ENCODE measurements around the gene TMC8.
"Not testable (repeated sequence)": the region's sequence is repeated elsewhere in the genome, so short reads cannot be mapped to it uniquely, and the experiment has no call there.

Gene TMC8

DNA sequence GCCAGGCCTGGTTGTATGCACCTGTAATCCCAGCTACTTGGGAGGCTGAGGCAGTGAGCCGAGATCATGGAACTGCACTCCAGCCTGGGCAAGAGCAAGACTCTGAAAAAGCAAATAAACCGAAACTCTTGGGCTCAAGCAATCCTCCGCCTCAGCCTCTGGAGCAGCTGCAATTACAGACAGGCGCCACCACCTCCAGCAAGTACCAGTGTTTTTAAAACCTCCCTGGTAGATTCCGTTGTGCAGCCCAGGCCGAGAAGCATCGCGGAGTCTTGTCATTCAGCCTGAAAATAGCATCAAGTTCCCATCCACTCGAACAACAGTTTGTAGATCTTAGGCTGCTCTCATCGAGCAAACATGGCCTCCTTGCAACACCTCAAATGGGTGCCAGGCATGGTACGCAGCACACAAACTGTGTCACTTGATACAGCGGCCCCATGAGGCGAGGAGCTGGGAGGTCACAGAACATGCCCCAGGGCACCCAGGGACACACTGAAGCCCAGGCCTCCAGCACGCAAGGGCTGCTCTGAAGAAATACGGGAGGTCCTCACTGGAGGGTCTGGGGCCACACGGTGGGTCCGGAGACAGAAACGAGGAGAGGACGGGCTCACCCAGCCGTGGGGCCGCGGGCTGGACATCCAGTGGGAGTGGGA, 20.1 kb upstream of the TMC8 start:
- no peak for DNase-seq (ENCODE audit: low read depth)

GRCh38 chr17:78111016-78111726, 19.4 kb upstream of the TMC8 start:
- no peak for DNase-seq (ENCODE audit: low read depth)

- DNase-seq (ENCODE audit: low read depth): no peak
Observed at GRCh38 chr17:78111727-78112517, 18.6 kb upstream of the TMC8 start.

DNA sequence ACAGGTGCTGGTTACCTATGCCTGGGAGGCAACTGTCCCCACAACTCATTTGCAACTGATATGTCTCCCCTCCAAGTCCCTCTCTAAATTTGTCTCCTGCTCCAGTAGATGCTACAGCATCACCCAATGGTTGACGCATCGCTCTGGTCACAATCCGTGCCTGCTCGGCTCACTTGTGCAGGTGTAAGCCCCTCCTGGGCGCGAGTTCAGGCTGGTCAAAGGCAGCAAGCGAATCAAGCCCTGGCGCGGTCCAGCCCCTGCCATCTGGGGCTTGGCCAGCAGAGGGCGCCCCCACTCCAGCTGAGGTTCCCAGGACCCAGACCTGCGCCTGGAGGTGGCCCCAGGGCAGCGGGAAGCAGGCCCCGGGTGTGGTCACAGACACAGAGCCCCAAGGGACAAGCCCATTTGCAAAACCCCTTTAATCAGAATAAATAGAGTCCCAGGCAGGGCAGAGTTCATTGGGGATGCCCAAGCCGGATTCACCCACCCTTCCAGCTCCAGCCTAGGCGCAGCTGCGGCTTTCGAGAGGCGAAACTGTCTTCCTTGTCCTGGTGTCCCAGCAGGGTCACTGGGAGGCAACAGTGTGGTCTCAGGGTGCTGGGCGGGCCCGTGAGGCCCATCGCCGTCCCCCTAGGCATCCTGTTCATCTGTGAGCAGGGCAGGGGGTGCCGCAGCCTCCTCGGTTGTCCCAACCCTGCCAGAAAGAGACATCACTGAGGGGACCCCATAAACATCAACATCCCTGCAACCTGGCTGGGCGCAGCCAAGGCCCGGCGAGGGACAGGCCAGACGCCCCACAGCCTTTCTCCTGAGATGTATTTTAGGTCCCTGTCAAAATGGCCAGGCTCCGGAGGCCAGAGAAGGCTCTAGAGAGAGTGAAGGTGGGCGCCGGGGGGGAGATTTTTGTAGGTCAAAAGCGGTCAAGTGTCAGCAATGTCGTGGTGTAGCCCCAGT, 17.8 kb upstream of the TMC8 start:
- DNase-seq (ENCODE audit: low read depth): peak; percentile 27

DNA sequence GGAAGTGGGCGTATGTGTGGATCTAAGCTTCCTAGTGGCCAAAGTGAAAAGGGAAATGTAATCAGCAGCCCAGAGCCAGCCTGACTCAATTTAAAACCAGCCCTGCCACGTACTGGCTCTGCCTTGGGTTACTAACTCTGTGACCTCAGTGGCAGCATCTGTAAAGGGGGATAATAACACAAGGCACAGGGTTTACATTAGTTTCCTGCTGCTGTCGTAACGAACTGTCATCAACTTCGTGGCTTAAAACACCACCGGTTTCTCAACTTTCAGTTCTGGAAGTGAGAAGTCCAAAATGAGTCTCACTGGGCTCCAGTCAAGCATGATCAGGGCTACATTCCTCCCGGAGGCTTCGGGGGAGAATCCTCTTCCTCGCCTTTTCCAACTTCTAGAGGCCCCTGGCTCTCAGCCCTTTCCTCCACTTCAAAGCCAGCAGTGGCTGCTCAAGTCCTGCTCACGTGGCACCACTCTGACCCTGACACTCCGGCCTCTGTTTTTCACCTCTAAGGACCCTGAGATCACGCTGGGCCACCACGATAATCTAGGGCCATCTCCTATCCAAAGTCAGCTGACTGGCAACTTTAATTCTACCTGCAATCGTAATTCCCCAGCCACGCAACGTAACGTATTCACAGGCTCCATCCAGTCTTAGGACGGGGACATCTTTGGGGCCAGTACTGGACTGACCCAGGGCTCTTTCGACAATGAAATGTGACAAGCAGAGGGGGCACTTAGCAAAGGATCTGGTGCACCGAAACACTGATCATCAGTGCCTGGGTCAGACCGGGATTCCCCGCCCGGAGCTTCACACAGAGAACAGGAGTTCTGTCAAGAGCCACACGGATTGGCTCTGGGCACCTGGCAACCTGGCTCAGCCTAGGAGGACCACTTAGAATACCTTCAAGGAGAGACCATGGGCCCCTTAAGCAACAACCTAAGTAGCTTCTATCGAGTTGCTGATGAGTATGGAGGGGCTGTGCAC, 16.5 kb upstream of the TMC8 start:
- DNase-seq (ENCODE audit: low read depth): no peak

GRCh38 chr17:78114831-78115723, 15.5 kb upstream of the TMC8 start:
- DNase-seq (ENCODE audit: low read depth): no peak

GRCh38 chr17:78115803-78116202, 14.8 kb upstream of the TMC8 start:
- not testable (repeated sequence) for DNase-seq (ENCODE audit: low read depth)

- no peak for DNase-seq (ENCODE audit: low read depth)
Observed at GRCh38 chr17:78116411-78116810, 14.2 kb upstream of the TMC8 start.

DNA sequence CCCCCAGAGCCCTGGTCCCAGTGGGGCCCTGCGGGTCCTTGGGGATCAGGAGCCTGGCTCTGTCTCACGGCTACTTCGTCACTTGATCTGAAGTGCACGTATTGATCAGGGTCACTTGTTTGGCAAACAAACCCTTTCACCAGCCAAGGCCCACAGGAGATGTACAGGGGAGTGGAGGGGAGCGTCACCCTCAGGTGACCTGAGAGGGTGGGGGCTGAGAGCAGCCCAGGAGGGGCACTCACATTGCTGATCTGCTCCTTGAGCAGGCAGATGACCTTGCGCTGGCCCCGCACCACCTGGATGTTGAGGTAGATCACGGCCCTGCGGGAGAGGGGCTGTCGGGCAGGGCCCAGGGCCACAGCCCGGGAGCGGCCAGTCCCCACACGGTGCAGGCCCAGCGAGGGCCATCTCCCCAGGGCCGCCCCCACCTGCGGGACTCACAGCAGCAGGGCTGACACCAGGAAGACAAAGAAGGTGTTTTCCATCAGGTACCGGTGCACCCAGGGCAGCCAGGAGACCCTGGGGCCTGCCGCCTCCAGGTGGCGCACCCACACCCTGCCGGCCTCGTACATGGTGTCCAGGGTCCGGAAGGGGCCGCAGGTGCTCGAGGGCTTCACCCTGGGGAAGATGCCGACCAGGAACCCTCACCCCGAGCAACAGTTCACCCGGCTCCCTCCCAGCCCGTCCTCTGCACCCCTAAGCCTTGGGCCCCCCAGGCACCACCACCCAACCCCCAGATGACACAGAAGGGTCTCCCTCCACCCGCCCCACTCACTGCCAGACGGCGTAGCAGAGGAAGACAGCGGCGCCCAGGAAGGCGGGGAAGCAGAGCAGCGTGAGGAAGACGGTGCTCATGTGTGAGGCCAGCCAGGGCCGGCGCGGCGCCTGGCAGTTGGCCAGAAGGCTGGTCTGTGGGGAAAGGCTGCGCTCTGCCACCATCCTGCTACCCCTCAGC, 13.3 kb upstream of the TMC8 start:
- DNase-seq (ENCODE audit: low read depth): no peak

DNA sequence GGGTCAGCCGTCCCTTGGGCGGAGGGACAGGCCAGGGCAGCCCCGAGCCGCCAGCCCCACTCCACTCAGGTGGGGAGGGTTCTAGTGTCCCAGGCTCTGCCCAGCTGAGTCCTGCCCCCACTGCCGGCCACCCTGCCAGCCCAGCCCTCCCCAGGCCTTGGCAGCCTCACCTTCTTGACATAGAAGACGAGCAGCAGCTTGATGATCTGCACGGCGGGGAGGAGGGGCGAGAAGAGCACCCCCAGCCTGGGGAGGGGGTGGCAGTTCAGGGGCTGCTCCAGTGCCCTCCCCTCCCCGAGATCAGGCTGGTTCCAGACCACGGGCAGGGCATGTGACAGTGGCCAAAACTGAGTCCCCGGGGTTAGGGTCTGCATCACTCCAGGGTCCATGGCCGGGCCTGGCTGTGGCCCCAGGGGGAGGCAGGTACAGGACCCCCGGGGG, 11.8 kb upstream of the TMC8 start:
- no peak for DNase-seq (ENCODE audit: low read depth)

DNA sequence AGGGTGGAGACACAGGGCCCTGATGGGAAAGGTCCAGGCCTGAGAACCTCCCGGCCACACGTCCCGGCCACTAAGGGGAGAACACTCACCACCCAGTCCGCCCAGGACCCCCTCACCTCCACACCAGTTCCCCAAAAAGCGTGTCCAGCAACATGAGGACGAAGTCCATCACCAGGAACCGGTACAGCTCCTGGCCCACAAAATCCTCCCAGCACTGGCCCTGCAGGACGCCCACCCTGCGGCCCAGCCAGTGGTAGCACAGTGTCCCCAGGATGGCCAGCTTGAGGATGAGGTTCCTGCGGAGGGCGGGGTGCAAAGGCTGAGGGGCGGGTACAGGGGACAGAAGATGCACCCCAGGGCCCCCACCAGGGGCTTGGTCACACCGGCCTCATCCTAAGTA, 10.0 kb upstream of the TMC8 start:
- DNase-seq (ENCODE audit: low read depth): no peak

DNA sequence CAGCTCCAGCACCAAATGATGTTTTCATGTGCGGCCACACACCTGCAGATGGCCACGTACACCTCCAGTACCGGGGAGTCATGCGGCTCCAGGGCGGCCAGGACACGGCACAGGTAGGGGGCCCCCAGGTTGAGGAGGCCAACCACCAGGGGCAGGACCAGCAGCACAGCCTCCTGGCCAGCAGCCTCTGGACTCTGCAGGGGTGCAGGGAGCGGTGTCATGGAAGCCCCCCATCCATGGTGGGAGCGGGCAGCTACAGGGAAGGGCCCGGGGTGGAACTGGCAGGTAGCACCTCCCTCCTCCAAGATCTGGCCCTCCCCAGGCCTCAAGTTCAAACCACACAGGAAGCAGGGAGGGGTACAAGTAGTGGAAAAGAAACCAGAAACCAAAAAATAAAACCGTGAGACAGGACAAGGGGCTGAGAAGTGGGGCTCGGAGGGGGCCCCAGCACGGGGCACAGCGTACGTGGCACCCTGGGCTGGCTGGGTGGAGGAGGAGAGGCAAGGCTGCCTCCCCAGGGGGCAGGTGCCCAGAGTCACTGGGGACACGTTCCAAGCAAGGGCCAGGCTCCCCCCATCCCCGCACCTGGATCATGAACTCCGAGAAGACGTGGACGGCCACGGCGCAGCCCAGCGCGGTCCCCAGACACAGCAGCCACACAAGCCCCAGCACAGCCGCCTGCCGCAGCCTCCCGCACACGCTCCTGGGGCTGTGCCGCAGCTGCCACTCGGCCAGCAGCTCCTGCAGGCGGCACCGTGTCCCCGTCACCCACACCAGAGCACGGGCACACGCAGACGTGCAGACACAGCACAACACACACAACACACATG, 9.4 kb upstream of the TMC8 start:
- no peak for DNase-seq (ENCODE audit: low read depth)

- no peak for DNase-seq (ENCODE audit: low read depth)
Observed at GRCh38 chr17:78121801-78122215, 8.8 kb upstream of the TMC8 start.

DNA sequence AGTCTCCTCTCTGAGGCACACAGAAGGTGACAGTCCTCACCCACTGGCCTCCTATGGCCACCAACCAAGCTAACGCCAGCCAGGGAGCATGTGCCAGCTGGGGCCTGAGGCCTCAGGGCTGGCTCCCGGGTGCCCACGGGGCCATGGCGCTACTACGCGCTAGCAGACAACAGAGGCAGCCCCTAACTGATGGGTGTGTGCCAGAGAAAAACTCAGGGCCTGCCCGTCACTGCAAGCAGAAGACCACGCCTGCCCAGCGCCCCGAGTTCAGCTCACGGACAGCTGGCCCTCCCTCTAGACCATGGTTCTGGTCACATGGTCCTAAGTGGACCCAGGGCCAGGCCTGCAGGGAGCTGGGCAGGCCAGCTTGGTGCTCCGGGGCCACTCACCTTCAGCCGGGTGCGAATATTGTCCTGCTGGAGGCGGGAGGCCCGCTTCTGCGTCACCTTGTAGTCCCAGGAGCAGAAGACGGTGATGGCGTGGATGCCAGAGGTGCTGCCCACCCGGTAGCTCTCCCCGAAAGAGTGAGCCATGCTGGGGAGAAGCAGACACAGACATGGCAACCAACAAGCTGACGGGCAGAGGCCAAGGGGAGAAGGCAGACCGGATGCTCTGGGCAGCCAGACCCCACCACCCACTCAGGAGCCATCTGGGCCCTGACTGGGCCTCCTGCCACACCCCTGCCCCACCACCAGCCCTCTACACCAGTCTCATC, 8.2 kb upstream of the TMC8 start:
- DNase-seq (ENCODE audit: low read depth): no peak

DNA sequence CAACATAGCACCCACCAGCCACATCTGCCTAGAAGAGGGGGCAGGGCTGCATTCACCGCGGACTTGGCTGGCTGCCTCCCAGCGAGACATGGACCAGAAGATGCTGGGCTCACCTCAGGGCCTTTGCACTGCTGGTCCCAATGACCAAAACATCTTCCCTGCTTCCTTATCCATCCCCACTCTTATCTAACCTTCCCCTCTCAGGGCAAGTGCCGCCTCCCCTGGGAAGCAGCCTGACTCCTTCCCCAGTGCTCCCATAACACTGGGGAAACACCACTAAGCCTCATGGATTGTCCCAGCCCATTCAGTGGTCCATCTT, 7.7 kb upstream of the TMC8 start:
- DNase-seq (ENCODE audit: low read depth): no peak

GRCh38 chr17:78123258-78123929, 7.2 kb upstream of the TMC8 start:
- DNase-seq (ENCODE audit: low read depth): no peak
